ENCODE data around the gene PHLPP1. TPM values are rescaled to one million over a fixed set of nuclear protein-coding genes. Genes with fewer than 3 reads are reported as not detected.

The PHLPP1 gene
- total RNA-seq, 1 experiment from 2014 or later: 14.1 TPM

DNA sequence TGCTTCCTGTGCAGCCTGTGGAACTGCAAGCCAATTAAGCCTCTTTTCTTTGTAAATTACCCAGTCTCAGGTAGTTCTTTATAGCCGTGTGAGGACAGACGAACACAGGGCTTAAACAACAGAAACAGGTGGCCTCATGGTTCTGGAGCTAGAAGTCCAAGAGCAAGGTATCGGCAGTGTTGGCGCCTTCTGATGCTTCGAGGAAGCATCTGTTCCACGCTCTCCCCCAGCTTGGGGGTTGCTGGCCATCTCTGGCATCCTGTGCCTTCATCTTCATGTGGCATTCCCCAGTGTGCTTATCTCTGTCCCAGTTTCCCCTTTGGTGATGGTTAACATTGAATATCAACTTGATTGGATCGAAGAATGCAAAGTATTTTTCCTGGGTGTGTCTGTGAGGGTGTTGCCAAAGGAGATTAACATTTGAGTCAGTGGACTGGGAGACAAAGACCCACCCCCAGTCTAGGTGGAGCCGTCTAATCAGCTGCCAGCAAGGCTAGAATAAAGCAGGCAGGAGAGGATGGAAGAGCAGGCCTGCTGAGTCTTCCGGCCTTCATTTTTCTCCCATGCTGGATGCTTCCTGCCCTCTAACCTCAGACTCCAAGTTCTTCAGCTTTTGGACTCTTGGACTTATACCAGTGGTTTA, 287.6 kb downstream of the PHLPP1 start:
- H3K27me3 ChIP-seq (ENCODE audit: low read length): no peaks in the 10 kb centered on the region

GRCh38 chr18:63003899-63004298, 288.6 kb downstream of the PHLPP1 start:
- H3K4me2 ChIP-seq (ENCODE audit: low read length): no peak overlapping the region
- ChIA-PET POLR2A (ENCODE audit: unreplicated experiment) (no interaction called here), CTCF (no interaction called here)
- no peak overlapping the region for H3K9ac ChIP-seq (ENCODE audit: low read length)
- ATAC-seq (no peak), DNase-seq (peak; percentile 18)
- no peaks in the 10 kb centered on the region for H3K9me2 ChIP-seq (replicated peaks; ENCODE audit: low read length)
- no peaks in the 10 kb centered on the region for H3K27me3 ChIP-seq (ENCODE audit: low read length)
- no peak overlapping the region for H2AFZ ChIP-seq (ENCODE audit: low read length)
- H4K20me1 ChIP-seq (ENCODE audit: low read length): no peaks in the 10 kb centered on the region
- H3K27ac ChIP-seq (ENCODE audit: low read length): no peak overlapping the region
- intact Hi-C loops (cut with micrococcal nuclease): no loop called here
- H3K4me1 ChIP-seq (ENCODE audit: insufficient read depth, low read length): no peaks in the 10 kb centered on the region
- H3K4me3 ChIP-seq (ENCODE audit: low read length): no peak overlapping the region
- H3K36me3 ChIP-seq (ENCODE audit: low read depth, low read length): no peaks in the 10 kb centered on the region
- H3F3A ChIP-seq (ENCODE audit: low read length, unreplicated experiment): no peaks in the 10 kb centered on the region
- no peak for TF ChIP-seq EZH2 (IDR thresholded peaks at IDR 0.05; ENCODE audit: low read length, unreplicated experiment)
- TF ChIP-seq, protein P1, sequence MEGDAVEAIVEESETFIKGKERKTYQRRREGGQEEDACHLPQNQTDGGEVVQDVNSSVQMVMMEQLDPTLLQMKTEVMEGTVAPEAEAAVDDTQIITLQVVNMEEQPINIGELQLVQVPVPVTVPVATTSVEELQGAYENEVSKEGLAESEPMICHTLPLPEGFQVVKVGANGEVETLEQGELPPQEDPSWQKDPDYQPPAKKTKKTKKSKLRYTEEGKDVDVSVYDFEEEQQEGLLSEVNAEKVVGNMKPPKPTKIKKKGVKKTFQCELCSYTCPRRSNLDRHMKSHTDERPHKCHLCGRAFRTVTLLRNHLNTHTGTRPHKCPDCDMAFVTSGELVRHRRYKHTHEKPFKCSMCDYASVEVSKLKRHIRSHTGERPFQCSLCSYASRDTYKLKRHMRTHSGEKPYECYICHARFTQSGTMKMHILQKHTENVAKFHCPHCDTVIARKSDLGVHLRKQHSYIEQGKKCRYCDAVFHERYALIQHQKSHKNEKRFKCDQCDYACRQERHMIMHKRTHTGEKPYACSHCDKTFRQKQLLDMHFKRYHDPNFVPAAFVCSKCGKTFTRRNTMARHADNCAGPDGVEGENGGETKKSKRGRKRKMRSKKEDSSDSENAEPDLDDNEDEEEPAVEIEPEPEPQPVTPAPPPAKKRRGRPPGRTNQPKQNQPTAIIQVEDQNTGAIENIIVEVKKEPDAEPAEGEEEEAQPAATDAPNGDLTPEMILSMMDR (conservative IDR thresholded peaks at IDR 0.05; ENCODE audit: low read depth, low read length): no peak
- no peak for TF ChIP-seq EZH2phosphoT487 (IDR thresholded peaks at IDR 0.05; ENCODE audit: borderline replicate concordance, low read length)
- H3K9me3 ChIP-seq (ENCODE audit: low read length): no peaks in the 10 kb centered on the region
- no peaks in the 10 kb centered on the region for H3K79me2 ChIP-seq (ENCODE audit: low read length)
- no TSS peak for BruUV-seq (replicated peaks)

More for the DNA sequence above, 287.6 kb downstream of the PHLPP1 start:
- H3K4me1 ChIP-seq (ENCODE audit: insufficient read depth, low read length): no peaks in the 10 kb centered on the region
- H3K9me2 ChIP-seq (replicated peaks; ENCODE audit: low read length): no peaks in the 10 kb centered on the region
- no peak overlapping the region for H2AFZ ChIP-seq (ENCODE audit: low read length)
- TF ChIP-seq, protein P1 (conservative IDR thresholded peaks at IDR 0.05; ENCODE audit: low read depth, low read length): no peak
- no peak for TF ChIP-seq EZH2phosphoT487 (IDR thresholded peaks at IDR 0.05; ENCODE audit: borderline replicate concordance, low read length)
- no peak for TF ChIP-seq EZH2 (IDR thresholded peaks at IDR 0.05; ENCODE audit: low read length, unreplicated experiment)
- intact Hi-C loops (cut with micrococcal nuclease): no loop called here
- no peak overlapping the region for H3K27ac ChIP-seq (ENCODE audit: low read length)
- H3K9ac ChIP-seq (ENCODE audit: low read length): no peak overlapping the region
- no peaks in the 10 kb centered on the region for H4K20me1 ChIP-seq (ENCODE audit: low read length)
- no peak overlapping the region for H3K4me3 ChIP-seq (ENCODE audit: low read length)
- POLR2A ChIA-PET (ENCODE audit: unreplicated experiment): no interaction called here
- H3F3A ChIP-seq (ENCODE audit: low read length, unreplicated experiment): no peaks in the 10 kb centered on the region
- H3K79me2 ChIP-seq (ENCODE audit: low read length): no peaks in the 10 kb centered on the region
- no TSS peak for BruUV-seq (replicated peaks)
- H3K9me3 ChIP-seq (ENCODE audit: low read length): no peaks in the 10 kb centered on the region
- DNase-seq (no peak), ATAC-seq (no peak)
- CTCF ChIA-PET: no interaction called here
- H3K36me3 ChIP-seq (ENCODE audit: low read depth, low read length): no peaks in the 10 kb centered on the region
- no peak overlapping the region for H3K4me2 ChIP-seq (ENCODE audit: low read length)

DNA sequence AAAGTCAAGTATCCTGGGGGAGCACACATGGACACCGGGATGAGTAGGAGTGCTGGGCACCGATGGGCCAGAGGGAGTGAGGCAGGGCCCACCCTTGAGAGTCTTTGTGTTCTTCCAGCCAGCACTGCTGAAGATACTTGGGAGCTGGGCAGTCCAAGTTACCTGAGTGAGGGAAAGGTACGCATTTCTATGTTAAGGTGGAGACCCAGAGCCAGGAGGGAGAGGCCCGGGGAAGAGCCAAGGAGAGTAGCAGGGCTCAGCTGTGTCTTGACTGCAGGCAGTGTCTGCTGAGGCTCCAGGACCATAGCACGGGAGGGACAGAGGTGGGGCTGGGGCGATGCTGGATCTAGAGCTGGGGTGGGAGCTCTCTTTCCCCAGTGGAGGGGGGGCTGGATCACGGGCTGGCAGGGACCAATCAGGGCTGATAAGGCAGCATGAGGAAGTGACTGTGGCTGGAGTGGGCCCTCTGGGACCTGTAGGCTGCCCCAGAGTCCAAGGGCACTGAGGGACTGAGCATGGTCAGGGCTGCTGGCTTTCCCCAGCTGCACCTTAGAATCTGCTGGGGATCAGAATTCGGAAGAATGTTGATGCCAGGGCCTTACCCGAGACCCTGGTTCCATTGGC, 289.2 kb downstream of the PHLPP1 start:
- no peak overlapping the region for H3K9ac ChIP-seq (ENCODE audit: low read length)
- BruUV-seq (replicated peaks): no TSS peak
- no peaks in the 10 kb centered on the region for H3K9me3 ChIP-seq (ENCODE audit: low read length)
- no peaks in the 10 kb centered on the region for H4K20me1 ChIP-seq (ENCODE audit: low read length)
- H3K4me1 ChIP-seq (ENCODE audit: insufficient read depth, low read length): no peaks in the 10 kb centered on the region
- ChIA-PET POLR2A (ENCODE audit: unreplicated experiment) (no interaction called here), CTCF (no interaction called here)
- peaks cover 5% of the 10 kb centered on the region; the same call in 1 of the 2 replicates for H3K27me3 ChIP-seq (ENCODE audit: low read length)
- H2AFZ ChIP-seq (ENCODE audit: low read length): no peak overlapping the region
- no peak overlapping the region for H3K4me2 ChIP-seq (ENCODE audit: low read length)
- intact Hi-C loops (cut with micrococcal nuclease): no loop called here
- no peak for TF ChIP-seq EZH2 (IDR thresholded peaks at IDR 0.05; ENCODE audit: low read length, unreplicated experiment)
- TF ChIP-seq, protein P1 (conservative IDR thresholded peaks at IDR 0.05; ENCODE audit: low read depth, low read length): no peak
- no peak for TF ChIP-seq EZH2phosphoT487 (IDR thresholded peaks at IDR 0.05; ENCODE audit: borderline replicate concordance, low read length)
- no peaks in the 10 kb centered on the region for H3K36me3 ChIP-seq (ENCODE audit: low read depth, low read length)
- H3F3A ChIP-seq (ENCODE audit: low read length, unreplicated experiment): no peaks in the 10 kb centered on the region
- ATAC-seq (no peak), DNase-seq (no peak)
- no peak overlapping the region for H3K27ac ChIP-seq (ENCODE audit: low read length)
- no peaks in the 10 kb centered on the region for H3K9me2 ChIP-seq (replicated peaks; ENCODE audit: low read length)
- no peaks in the 10 kb centered on the region for H3K79me2 ChIP-seq (ENCODE audit: low read length)
- no peak overlapping the region for H3K4me3 ChIP-seq (ENCODE audit: low read length)

Measured in PC-3 (cell line).